ENCODE data around the gene FAM47C.

GRCh38 chrX:37047776-37048175 lies 39.6 kb downstream of the FAM47C start:
- TF ChIP-seq, protein P1, sequence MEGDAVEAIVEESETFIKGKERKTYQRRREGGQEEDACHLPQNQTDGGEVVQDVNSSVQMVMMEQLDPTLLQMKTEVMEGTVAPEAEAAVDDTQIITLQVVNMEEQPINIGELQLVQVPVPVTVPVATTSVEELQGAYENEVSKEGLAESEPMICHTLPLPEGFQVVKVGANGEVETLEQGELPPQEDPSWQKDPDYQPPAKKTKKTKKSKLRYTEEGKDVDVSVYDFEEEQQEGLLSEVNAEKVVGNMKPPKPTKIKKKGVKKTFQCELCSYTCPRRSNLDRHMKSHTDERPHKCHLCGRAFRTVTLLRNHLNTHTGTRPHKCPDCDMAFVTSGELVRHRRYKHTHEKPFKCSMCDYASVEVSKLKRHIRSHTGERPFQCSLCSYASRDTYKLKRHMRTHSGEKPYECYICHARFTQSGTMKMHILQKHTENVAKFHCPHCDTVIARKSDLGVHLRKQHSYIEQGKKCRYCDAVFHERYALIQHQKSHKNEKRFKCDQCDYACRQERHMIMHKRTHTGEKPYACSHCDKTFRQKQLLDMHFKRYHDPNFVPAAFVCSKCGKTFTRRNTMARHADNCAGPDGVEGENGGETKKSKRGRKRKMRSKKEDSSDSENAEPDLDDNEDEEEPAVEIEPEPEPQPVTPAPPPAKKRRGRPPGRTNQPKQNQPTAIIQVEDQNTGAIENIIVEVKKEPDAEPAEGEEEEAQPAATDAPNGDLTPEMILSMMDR (IDR thresholded peaks at IDR 0.05 in 4 of 5, conservative IDR thresholded peaks at IDR 0.05 in 1 of 5): no peak
- TF ChIP-seq POLR2A (IDR thresholded peaks at IDR 0.05): no peak
